Loucy (cell line): ENCODE measurements around the gene PLA2G4E.

ENCODE experiments used
- H2AFZ ChIP-seq: fragments of 200-600 bp; sonication (generic); 2 replicates; pipeline ENCODE4 v1.6.0; 2016; ENCODE audit warnings: antibody characterized with exemption, mild to moderate bottlenecking, low read length, moderate library complexity
- H3F3A ChIP-seq: fragments of 200-600 bp; 2 replicates; pipeline ENCODE4 v1.6.0; 2016; ENCODE audit warnings: antibody characterized with exemption, low read depth, mild to moderate bottlenecking
- H3K27me3 ChIP-seq: fragments of 200-600 bp; sonication (generic); 2 replicates; pipeline ENCODE4 v1.6.1; 2014; ENCODE audit warnings: low read length, mild to moderate bottlenecking; ENCODE audit not compliant: insufficient read depth, poor library complexity, severe bottlenecking
- H3K36me3 ChIP-seq: fragments of 200-600 bp; sonication (generic); 2 replicates; pipeline ENCODE4 v1.6.1; 2016; ENCODE audit warnings: low read length; ENCODE audit not compliant: insufficient read depth
- H3K4me1 ChIP-seq: fragments of 200-600 bp; sonication (generic); 2 replicates; pipeline ENCODE4 v1.5.1; 2014; ENCODE audit warnings: low read length, mild to moderate bottlenecking; ENCODE audit not compliant: insufficient read depth, poor library complexity, severe bottlenecking
- H3K4me2 ChIP-seq: fragments of 200-600 bp; sonication (generic); 2 replicates; pipeline ENCODE4 v1.6.0; 2014; ENCODE audit warnings: antibody characterized with exemption, low read length, low read depth, mild to moderate bottlenecking; ENCODE audit not compliant: poor library complexity, severe bottlenecking
- H3K4me3 ChIP-seq: fragments of 200-600 bp; sonication (generic); 2 replicates; pipeline ENCODE4 v1.5.1; 2014; ENCODE audit warnings: low read length, mild to moderate bottlenecking, mixed read lengths; ENCODE audit not compliant: poor library complexity, severe bottlenecking
- H3K79me2 ChIP-seq: fragments of 200-600 bp; sonication (generic); 2 replicates; pipeline ENCODE4 v1.6.1; 2014; ENCODE audit warnings: low read length; ENCODE audit not compliant: insufficient read depth
- H3K9ac ChIP-seq: fragments of 200-600 bp; sonication (generic); 2 replicates; pipeline ENCODE4 v1.6.0; 2014; ENCODE audit warnings: mild to moderate bottlenecking, low read depth, low read length, moderate library complexity; ENCODE audit not compliant: poor library complexity, severe bottlenecking
- H3K9me2 ChIP-seq: fragments of 200-600 bp; sonication (generic); replicated peaks from 2 replicates; pipeline ENCODE4 v1.6.1; 2016; ENCODE audit warnings: low read depth, low read length, mixed read lengths
- H3K9me3 ChIP-seq: fragments of 200-600 bp; sonication (generic); 2 replicates; pipeline ENCODE4 v1.6.1; 2014; ENCODE audit warnings: mild to moderate bottlenecking, antibody characterized with exemption, low read length, low read depth; ENCODE audit not compliant: insufficient read depth
- H4K20me1 ChIP-seq: fragments of 200-600 bp; sonication (generic); 2 replicates; pipeline ENCODE4 v1.6.0; 2014; ENCODE audit warnings: antibody characterized with exemption, low read length, mild to moderate bottlenecking; ENCODE audit not compliant: insufficient read depth, poor library complexity, severe bottlenecking
- EZH2phosphoT487 ChIP-seq: fragments of 200-600 bp; IDR thresholded peaks from 2 replicates; pipeline ENCODE4 v1.6.1; 2018; ENCODE audit warnings: antibody characterized with exemption, mild to moderate bottlenecking, moderate library complexity, borderline replicate concordance
- TF ChIP-seq, protein P1 (sequence below): fragments of 200-600 bp; sonication (generic); conservative IDR thresholded peaks from 2 replicates; pipeline ENCODE4 v1.5.1; 2014; ENCODE audit warnings: mild to moderate bottlenecking, antibody characterized with exemption, low read length

PLA2G4E gene

DNA sequence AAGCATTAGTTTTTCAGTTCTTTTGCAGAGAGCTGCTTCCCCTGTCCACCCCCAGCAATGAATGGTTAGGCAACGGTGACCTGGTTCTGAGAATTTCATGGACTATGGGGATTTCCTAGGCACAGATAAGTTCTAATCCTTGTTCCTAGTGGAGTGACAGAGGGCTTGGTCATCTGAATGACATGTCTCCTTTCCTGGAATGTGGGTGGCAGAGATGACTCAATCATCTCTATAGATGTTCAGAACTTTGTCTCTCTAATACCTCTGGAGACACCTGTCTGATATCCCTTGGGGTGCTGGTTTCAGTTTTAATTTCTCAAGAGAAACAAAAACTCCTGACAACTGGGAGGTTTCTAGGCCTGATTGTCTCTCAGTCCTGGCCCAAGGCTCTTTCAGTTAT, 10.4 kb downstream of the PLA2G4E start:
- Histone ChIP-seq H3K9ac (no peak overlapping the region), H3K9me3 (no peaks in the 10 kb centered on the region), H4K20me1 (no peaks in the 10 kb centered on the region), H3F3A (no peaks in the 10 kb centered on the region), H3K4me1 (no peaks in the 10 kb centered on the region), H3K4me2 (no peak overlapping the region), H3K4me3 (no peak overlapping the region), H3K79me2 (no peaks in the 10 kb centered on the region), H3K36me3 (no peaks in the 10 kb centered on the region), H3K27me3 (no peaks in the 10 kb centered on the region), H3K9me2 (no peaks in the 10 kb centered on the region), H2AFZ (no peak overlapping the region)
- no peak for TF ChIP-seq EZH2phosphoT487
- TF ChIP-seq, protein P1, sequence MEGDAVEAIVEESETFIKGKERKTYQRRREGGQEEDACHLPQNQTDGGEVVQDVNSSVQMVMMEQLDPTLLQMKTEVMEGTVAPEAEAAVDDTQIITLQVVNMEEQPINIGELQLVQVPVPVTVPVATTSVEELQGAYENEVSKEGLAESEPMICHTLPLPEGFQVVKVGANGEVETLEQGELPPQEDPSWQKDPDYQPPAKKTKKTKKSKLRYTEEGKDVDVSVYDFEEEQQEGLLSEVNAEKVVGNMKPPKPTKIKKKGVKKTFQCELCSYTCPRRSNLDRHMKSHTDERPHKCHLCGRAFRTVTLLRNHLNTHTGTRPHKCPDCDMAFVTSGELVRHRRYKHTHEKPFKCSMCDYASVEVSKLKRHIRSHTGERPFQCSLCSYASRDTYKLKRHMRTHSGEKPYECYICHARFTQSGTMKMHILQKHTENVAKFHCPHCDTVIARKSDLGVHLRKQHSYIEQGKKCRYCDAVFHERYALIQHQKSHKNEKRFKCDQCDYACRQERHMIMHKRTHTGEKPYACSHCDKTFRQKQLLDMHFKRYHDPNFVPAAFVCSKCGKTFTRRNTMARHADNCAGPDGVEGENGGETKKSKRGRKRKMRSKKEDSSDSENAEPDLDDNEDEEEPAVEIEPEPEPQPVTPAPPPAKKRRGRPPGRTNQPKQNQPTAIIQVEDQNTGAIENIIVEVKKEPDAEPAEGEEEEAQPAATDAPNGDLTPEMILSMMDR: no peak

DNA sequence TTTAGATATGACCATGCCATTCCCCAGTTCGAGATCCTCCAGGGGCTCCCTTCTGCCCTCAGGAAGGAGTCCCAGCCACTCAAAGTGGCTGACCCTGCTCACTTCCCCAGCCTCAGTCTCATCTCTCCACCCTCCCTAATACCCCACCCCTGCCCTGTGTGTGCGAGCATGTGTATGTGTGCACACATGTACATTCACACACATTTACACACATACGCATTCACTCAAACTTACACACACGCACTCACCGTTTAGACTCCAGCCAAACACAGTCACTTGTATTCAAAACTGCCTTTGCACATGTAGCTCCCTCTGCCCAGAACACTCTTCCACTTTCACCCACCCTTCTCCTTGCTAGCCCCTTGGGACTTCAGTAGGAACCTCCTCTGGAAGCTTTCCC, 11.4 kb downstream of the PLA2G4E start:
- Histone ChIP-seq H3K4me2 (no peak overlapping the region), H3K9me3 (no peaks in the 10 kb centered on the region), H3K4me1 (no peaks in the 10 kb centered on the region), H3K9ac (no peak overlapping the region), H3K9me2 (no peaks in the 10 kb centered on the region), H3K4me3 (no peak overlapping the region), H4K20me1 (no peaks in the 10 kb centered on the region), H3K79me2 (no peaks in the 10 kb centered on the region), H2AFZ (no peak overlapping the region), H3F3A (no peaks in the 10 kb centered on the region), H3K36me3 (no peaks in the 10 kb centered on the region), H3K27me3 (no peaks in the 10 kb centered on the region)
- TF ChIP-seq, protein P1: no peak
- no peak for TF ChIP-seq EZH2phosphoT487

DNA sequence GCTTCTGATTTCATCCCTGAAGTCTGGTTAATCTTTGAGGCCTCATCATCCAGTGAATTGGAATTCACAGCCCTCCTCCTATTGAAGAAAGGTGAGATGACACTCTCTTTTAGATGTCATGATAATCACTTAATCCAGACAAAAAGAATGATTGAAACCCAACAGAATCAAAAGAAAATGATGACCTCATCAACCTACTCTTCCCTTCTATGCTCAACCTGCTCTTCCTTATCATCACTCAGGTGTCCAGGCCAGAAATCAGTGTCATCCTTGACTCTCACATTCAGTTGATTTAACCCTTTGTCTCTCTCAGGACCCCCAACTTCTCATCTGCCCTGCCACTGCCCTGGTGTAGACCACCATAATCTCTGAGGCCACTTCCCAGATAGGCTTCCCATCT, 11.8 kb downstream of the PLA2G4E start:
- Histone ChIP-seq H4K20me1 (no peaks in the 10 kb centered on the region), H2AFZ (no peak overlapping the region), H3K36me3 (no peaks in the 10 kb centered on the region), H3K27me3 (no peaks in the 10 kb centered on the region), H3F3A (no peaks in the 10 kb centered on the region), H3K4me2 (no peak overlapping the region), H3K9me2 (no peaks in the 10 kb centered on the region), H3K79me2 (no peaks in the 10 kb centered on the region), H3K9me3 (no peaks in the 10 kb centered on the region), H3K4me3 (no peak overlapping the region), H3K4me1 (no peaks in the 10 kb centered on the region), H3K9ac (no peak overlapping the region)
- TF ChIP-seq, protein P1: no peak
- no peak for TF ChIP-seq EZH2phosphoT487
